Panc1 (cell line): ENCODE data around the gene TREX2. TPM values are rescaled to one million over a fixed set of nuclear protein-coding genes. Genes with fewer than 3 reads are reported as not detected.

Experiments
- ATAC-seq: fragments of 200-7000 bp; cut with Tn5 transposase; 2 replicates; pipeline ENCODE4 v1.9.1; 2020; ENCODE audit warnings: mild to moderate bottlenecking, moderate library complexity
- BruUV-seq: library from RNA; stranded (reverse); fragments of 400-500 nt; replicated peaks from 2 replicates; lab custom pipeline; 2021; lab: Mats Ljungman, UMichigan
- CTCF ChIA-PET: fragments of 300-600 bp; sonication (Branson Sonifier 250); formaldehyde crosslinking; loops from one replicate; lab custom pipeline; 2022; ENCODE audit warnings: antibody characterized with exemption; lab: Charles Lee
- POLR2A ChIA-PET: fragments of 300-600 bp; sonication (Branson Sonifier 250); formaldehyde crosslinking; loops from one replicate; lab custom pipeline; 2022; ENCODE audit warnings: antibody characterized with exemption; lab: Charles Lee
- DNase-seq: peaks from one replicate; pipeline ENCODE4 v3.0.0-alpha.2; 2010; ENCODE audit warnings: low read depth, low spot score
- H3K27ac ChIP-seq: 2 replicates; pipeline ENCODE4 v1.5.1; 2011; ENCODE audit warnings: mild to moderate bottlenecking, low read length, inconsistent platforms
- H3K27me3 ChIP-seq: fragments of 200-500 bp; sonication (Bioruptor generic); 2 replicates; pipeline ENCODE4 v1.6.0; 2014; ENCODE audit warnings: low read length, inconsistent platforms; ENCODE audit not compliant: control insufficient read depth, insufficient read depth
- H3K36me3 ChIP-seq: fragments of 200-500 bp; sonication (Bioruptor generic); 2 replicates; pipeline ENCODE4 v1.5.1; 2014; ENCODE audit warnings: inconsistent platforms, mild to moderate bottlenecking, low read length, moderate library complexity; ENCODE audit not compliant: control insufficient read depth, insufficient read depth
- H3K4me1 ChIP-seq: 2 replicates; pipeline ENCODE4 v1.5.1; 2011; ENCODE audit warnings: inconsistent platforms, mild to moderate bottlenecking, low read length, moderate library complexity; ENCODE audit not compliant: control insufficient read depth, insufficient read depth
- H3K4me3 ChIP-seq, 2 experiments: 2 replicates each; pipeline ENCODE4 v1.5.1; 2011 to 2012; ENCODE audit warnings: low read depth in 2 of 2, low read length in 2 of 2, mild to moderate bottlenecking in 2 of 2, inconsistent platforms in 1 of 2, moderate library complexity in 1 of 2
- H3K9me3 ChIP-seq: fragments of 200-500 bp; sonication (Bioruptor generic); 2 replicates; pipeline ENCODE4 v1.5.1; 2014; ENCODE audit warnings: low read depth, mild to moderate bottlenecking, inconsistent platforms, low read length, moderate library complexity; ENCODE audit not compliant: control insufficient read depth, insufficient read depth
- POLR2AphosphoS5 ChIP-seq: IDR thresholded peaks from 2 replicates; pipeline ENCODE4 v1.6.1; 2012; ENCODE audit warnings: mild to moderate bottlenecking, low read depth, low read length, moderate library complexity
- SIN3A ChIP-seq: IDR thresholded peaks from 2 replicates; pipeline ENCODE4 v1.6.1; 2012; ENCODE audit warnings: low read depth, mild to moderate bottlenecking, low read length, moderate library complexity, borderline replicate concordance; ENCODE audit not compliant: insufficient read depth
- TCF7L2 ChIP-seq: IDR thresholded peaks from 2 replicates; pipeline ENCODE4 v1.6.1; 2011; ENCODE audit warnings: mild to moderate bottlenecking, low read depth, low read length, inconsistent platforms
- in situ Hi-C: cut with HindIII; loops from 2 replicates; pipeline ENCODE4 v1.10.0; 2016; ENCODE audit warnings: low sequenced_read_pairs, low pct_unique_long_range_greater_than_20kb
- intact Hi-C: fragments of 100-400 bp; cut with micrococcal nuclease; formaldehyde crosslinking; loops from one replicate; pipeline ENCODE4 v1.10.0; 2022; ENCODE audit not compliant: unreplicated experiment
- total RNA-seq: library from RNA; stranded (reverse); gene quantifications from one replicate; pipeline ENCODE4 v1.2.1, GENCODE V29; 2021; ENCODE audit not compliant: unreplicated experiment
- TF ChIP-seq, protein P1 (sequence below): fragments of 450-650 bp; IDR thresholded peaks from 2 replicates; pipeline ENCODE4 v1.5.1; 2017; ENCODE audit warnings: mild to moderate bottlenecking
- TF ChIP-seq, protein P2 (sequence below), 2 experiments: IDR thresholded peaks; 2 replicates each; pipeline ENCODE4 v1.6.1; 2011 to 2012; ENCODE audit warnings: low read depth in 2 of 2, control low read depth in 1 of 2, low read length in 1 of 2, mild to moderate bottlenecking in 1 of 2, moderate library complexity in 1 of 2; ENCODE audit not compliant: insufficient read depth in 1 of 2

Gene TREX2
- total RNA-seq, 1 experiment from 2014 or later, result 2.4 TPM

DNA sequence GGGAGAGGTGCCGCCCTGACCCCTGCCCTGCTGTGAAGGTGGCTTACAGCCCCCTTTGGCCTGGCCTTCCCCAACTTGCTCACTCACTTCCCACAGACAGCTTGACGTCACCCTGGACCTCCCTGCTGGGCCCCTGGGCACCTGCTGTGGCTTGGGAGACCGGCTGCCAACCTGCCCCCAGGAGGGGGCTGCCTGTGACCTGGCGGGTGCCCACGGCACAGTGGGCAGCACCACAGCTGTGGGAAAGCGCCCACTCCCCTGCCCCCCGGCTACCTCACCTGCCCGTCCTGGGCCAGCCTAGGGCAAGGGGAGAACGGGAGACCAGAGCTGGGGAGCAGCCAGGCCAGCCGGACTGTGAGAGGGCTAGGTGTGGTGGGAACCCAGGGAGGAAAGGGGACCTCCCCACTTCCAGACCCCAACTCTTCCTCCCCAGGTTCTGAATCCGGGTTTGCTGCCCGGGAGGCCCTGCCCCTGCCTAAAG is 36.9 kb downstream of the TREX2 start:
- intact Hi-C loops, result no loop called here
- Histone ChIP-seq H3K4me1 (no peaks in the 10 kb centered on the region), H3K36me3 (no peaks in the 10 kb centered on the region), H3K27ac (no peak overlapping the region), H3K27me3 (no peaks in the 10 kb centered on the region; the same call in 1 of the 2 replicates), H3K4me3 (no peak overlapping the region), H3K9me3 (no peaks in the 10 kb centered on the region)
- DNase-seq, result no peak
- no peak for ATAC-seq
- POLR2A ChIA-PET, result no interaction called here
- BruUV-seq, result no TSS peak
- TF ChIP-seq TCF7L2 (no peak), SIN3A (no peak)
- TF ChIP-seq, protein P1, sequence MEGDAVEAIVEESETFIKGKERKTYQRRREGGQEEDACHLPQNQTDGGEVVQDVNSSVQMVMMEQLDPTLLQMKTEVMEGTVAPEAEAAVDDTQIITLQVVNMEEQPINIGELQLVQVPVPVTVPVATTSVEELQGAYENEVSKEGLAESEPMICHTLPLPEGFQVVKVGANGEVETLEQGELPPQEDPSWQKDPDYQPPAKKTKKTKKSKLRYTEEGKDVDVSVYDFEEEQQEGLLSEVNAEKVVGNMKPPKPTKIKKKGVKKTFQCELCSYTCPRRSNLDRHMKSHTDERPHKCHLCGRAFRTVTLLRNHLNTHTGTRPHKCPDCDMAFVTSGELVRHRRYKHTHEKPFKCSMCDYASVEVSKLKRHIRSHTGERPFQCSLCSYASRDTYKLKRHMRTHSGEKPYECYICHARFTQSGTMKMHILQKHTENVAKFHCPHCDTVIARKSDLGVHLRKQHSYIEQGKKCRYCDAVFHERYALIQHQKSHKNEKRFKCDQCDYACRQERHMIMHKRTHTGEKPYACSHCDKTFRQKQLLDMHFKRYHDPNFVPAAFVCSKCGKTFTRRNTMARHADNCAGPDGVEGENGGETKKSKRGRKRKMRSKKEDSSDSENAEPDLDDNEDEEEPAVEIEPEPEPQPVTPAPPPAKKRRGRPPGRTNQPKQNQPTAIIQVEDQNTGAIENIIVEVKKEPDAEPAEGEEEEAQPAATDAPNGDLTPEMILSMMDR, result no peak
- CTCF ChIA-PET, result no interaction called here
- in situ Hi-C loops, result no loop called here

DNA sequence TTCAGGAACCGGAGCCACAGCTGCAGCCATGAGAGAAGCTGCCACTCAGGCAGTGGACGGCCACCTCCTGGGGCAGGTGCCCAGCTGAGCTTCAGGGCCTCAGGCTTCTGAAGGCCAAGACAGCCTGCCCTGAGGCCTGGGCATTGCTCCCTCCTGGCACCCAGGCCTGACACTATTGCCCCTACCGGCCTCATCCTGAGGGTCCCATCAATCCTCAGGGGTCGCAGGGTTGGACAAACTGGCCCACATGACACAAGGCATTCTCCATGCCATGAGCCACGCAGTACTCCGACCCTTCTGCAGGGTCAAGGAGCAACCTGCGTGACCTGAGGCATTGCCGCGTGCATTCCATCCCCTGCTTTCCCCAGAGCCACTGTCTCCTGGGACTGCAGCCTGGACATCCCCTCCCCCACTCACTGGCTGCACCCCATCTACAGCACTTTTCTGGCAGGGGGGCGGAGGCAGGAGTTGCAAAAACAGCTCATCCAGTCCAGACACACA is 37.6 kb downstream of the TREX2 start:
- TF ChIP-seq POLR2AphosphoS5 (no peak), SIN3A (no peak), TCF7L2 (no peak)
- TF ChIP-seq, protein P2, sequence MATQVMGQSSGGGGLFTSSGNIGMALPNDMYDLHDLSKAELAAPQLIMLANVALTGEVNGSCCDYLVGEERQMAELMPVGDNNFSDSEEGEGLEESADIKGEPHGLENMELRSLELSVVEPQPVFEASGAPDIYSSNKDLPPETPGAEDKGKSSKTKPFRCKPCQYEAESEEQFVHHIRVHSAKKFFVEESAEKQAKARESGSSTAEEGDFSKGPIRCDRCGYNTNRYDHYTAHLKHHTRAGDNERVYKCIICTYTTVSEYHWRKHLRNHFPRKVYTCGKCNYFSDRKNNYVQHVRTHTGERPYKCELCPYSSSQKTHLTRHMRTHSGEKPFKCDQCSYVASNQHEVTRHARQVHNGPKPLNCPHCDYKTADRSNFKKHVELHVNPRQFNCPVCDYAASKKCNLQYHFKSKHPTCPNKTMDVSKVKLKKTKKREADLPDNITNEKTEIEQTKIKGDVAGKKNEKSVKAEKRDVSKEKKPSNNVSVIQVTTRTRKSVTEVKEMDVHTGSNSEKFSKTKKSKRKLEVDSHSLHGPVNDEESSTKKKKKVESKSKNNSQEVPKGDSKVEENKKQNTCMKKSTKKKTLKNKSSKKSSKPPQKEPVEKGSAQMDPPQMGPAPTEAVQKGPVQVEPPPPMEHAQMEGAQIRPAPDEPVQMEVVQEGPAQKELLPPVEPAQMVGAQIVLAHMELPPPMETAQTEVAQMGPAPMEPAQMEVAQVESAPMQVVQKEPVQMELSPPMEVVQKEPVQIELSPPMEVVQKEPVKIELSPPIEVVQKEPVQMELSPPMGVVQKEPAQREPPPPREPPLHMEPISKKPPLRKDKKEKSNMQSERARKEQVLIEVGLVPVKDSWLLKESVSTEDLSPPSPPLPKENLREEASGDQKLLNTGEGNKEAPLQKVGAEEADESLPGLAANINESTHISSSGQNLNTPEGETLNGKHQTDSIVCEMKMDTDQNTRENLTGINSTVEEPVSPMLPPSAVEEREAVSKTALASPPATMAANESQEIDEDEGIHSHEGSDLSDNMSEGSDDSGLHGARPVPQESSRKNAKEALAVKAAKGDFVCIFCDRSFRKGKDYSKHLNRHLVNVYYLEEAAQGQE (IDR thresholded peaks at IDR 0.05; ENCODE audit: insufficient read depth in 1 of 2, low read depth in 2 of 2, low read length in 1 of 2), result no peak
- TF ChIP-seq, protein P1, result no peak
- BruUV-seq, result no TSS peak
- DNase-seq (no peak), ATAC-seq (no peak)
- in situ Hi-C loops (no loop called here), intact Hi-C loops (no loop called here)
- Histone ChIP-seq H3K4me1 (no peaks in the 10 kb centered on the region), H3K27ac (no peak overlapping the region), H3K36me3 (no peaks in the 10 kb centered on the region), H3K9me3 (no peaks in the 10 kb centered on the region), H3K27me3 (no peaks in the 10 kb centered on the region; the same call in 1 of the 2 replicates), H3K4me3 (no peak overlapping the region)
- CTCF ChIA-PET, result no interaction called here
- POLR2A ChIA-PET, result no interaction called here
